ENCODE data around the gene CEP104. TPM values are rescaled to one million over a fixed set of nuclear protein-coding genes. Genes with fewer than 3 reads are reported as not detected.
A peak's percentile ranks its signal among the peaks of the same experiment; 100 is the strongest.

The CEP104 gene
- total RNA-seq, 1 experiment from 2014 or later = 44.1 TPM

GRCh38 chr1:3817821-3818597 lies 39.0 kb downstream of the CEP104 start:
- intact Hi-C loops (cut with micrococcal nuclease) = no loop called here
- DNase-seq (ENCODE audit: low read depth, low spot score) = no peak
- Histone ChIP-seq H3K4me1 (ENCODE audit: control insufficient read depth in 1 of 2, insufficient read depth in 2 of 2, low read length in 2 of 2) (no peaks in the 10 kb centered on the region), H3K36me3 (ENCODE audit: control insufficient read depth in 1 of 2, insufficient read depth in 2 of 2, low read length in 2 of 2) (no peaks in the 10 kb centered on the region; a peak in 1 of 4 replicates), H3K4me2 (ENCODE audit: low read length) (no peak overlapping the region), H3K27me3 (ENCODE audit: insufficient read depth, low read length) (no peaks in the 10 kb centered on the region), H3K9me3 (ENCODE audit: control insufficient read depth in 1 of 2, insufficient read depth in 1 of 2, low read depth in 1 of 2, low read length in 2 of 2) (no peaks in the 10 kb centered on the region), H4K20me1 (ENCODE audit: insufficient read depth) (no peaks in the 10 kb centered on the region), H3K4me3 (replicated peaks in 1 of 2; ENCODE audit: low read depth in 1 of 2, low read length in 2 of 2) (no peak overlapping the region), H3K79me2 (ENCODE audit: insufficient read depth, low read length) (no peaks in the 10 kb centered on the region), H2AFZ (ENCODE audit: low read depth, low read length, poor library complexity, severe bottlenecking) (no peak overlapping the region), H3K9me2 (ENCODE audit: insufficient read depth) (no peaks in the 10 kb centered on the region), H3K27ac (ENCODE audit: low read depth, low read length) (no peak overlapping the region), H3K9ac (ENCODE audit: low read length) (no peak overlapping the region)
- no TSS peak for BruUV-seq (replicated peaks)
- CTCF ChIA-PET = no interaction called here
- POLR2A ChIA-PET = no interaction called here
- no peak for TF ChIP-seq ELF1 (IDR thresholded peaks at IDR 0.05; ENCODE audit: borderline replicate concordance, low read depth)
- no peak for TF ChIP-seq POLR2AphosphoS5 (IDR thresholded peaks at IDR 0.05; ENCODE audit: low read depth, low read length)
- no peak for TF ChIP-seq REST (IDR thresholded peaks at IDR 0.05; ENCODE audit: low read depth)
- no peak for TF ChIP-seq ZFX (IDR thresholded peaks at IDR 0.05)
- no peak for TF ChIP-seq EZH2phosphoT487 (IDR thresholded peaks at IDR 0.05; ENCODE audit: borderline replicate concordance)
- TF ChIP-seq FOSL1 (IDR thresholded peaks at IDR 0.05; ENCODE audit: low read depth) = no peak
- TF ChIP-seq ATF3 (IDR thresholded peaks at IDR 0.05) = no peak
- no peak for TF ChIP-seq SRF (IDR thresholded peaks at IDR 0.05; ENCODE audit: low read depth)
- TF ChIP-seq ZNF274 (IDR thresholded peaks at IDR 0.05; ENCODE audit: low read depth, low read length) = no peak
- no peak for TF ChIP-seq POLR2A (IDR thresholded peaks at IDR 0.05; ENCODE audit: borderline replicate concordance, extremely low read depth, insufficient read depth, insufficient read length)
- no peak for TF ChIP-seq SP1 (IDR thresholded peaks at IDR 0.05; ENCODE audit: low read depth)
- TF ChIP-seq TCF7L2 (IDR thresholded peaks at IDR 0.05; ENCODE audit: borderline replicate concordance, extremely low read depth, insufficient read depth, insufficient read length) = no peak
- no peak for TF ChIP-seq CBX3 (IDR thresholded peaks at IDR 0.05; ENCODE audit: low read depth)
- TF ChIP-seq YY1 (IDR thresholded peaks at IDR 0.05; ENCODE audit: extremely low read depth, insufficient replicate concordance, low read depth, low read length) = no peak
- no peak for TF ChIP-seq EGR1 (IDR thresholded peaks at IDR 0.05; ENCODE audit: low read depth)
- no peak for TF ChIP-seq RAD21 (IDR thresholded peaks at IDR 0.05; ENCODE audit: low read depth)
- TF ChIP-seq ZBTB33 (IDR thresholded peaks at IDR 0.05; ENCODE audit: extremely low read depth, insufficient replicate concordance, low read length) = no peak
- no peak for TF ChIP-seq JUND (IDR thresholded peaks at IDR 0.05)
- ATAC-seq = peak; percentile 19; the same call in 1 of the 2 replicates
- RAD21 ChIA-PET (ENCODE audit: low non-redundant PET in 1 of 2, low total read pairs in 2 of 2, uncharacterized antibody in 2 of 2, unreplicated experiment in 2 of 2) = no interaction called here

Data from HCT116 (cell line).